ENCODE data around the gene RASGEF1B.

DNA sequence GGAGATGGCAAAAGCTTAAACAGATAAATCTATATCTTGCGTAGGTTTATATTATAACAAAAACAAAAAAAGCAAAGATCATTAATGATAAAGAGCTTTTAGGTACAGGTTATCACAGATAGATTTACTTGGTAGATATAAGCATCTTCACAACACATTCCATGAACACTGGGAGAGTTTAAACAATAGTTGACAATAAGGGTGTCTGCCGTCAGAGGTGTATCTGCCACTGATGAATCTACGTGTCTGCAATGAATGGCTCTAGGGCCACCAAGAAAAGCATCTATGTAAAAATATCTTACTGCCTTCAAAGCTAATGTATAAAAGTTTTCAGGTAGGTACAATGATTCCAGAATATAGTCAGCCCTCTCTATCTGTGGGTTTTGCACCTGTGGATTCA lies 43.7 kb downstream of the RASGEF1B start:
- TF ChIP-seq, protein P1, sequence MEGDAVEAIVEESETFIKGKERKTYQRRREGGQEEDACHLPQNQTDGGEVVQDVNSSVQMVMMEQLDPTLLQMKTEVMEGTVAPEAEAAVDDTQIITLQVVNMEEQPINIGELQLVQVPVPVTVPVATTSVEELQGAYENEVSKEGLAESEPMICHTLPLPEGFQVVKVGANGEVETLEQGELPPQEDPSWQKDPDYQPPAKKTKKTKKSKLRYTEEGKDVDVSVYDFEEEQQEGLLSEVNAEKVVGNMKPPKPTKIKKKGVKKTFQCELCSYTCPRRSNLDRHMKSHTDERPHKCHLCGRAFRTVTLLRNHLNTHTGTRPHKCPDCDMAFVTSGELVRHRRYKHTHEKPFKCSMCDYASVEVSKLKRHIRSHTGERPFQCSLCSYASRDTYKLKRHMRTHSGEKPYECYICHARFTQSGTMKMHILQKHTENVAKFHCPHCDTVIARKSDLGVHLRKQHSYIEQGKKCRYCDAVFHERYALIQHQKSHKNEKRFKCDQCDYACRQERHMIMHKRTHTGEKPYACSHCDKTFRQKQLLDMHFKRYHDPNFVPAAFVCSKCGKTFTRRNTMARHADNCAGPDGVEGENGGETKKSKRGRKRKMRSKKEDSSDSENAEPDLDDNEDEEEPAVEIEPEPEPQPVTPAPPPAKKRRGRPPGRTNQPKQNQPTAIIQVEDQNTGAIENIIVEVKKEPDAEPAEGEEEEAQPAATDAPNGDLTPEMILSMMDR (IDR thresholded peaks at IDR 0.05): no peak
- TF ChIP-seq POLR2A (IDR thresholded peaks at IDR 0.05) (no peak), POLR2AphosphoS5 (IDR thresholded peaks at IDR 0.05; ENCODE audit: insufficient read depth in 1 of 2, low read depth in 1 of 2) (no peak)

All from vagina (tissue), 2 donors.